ENCODE results near the gene SLC9A4. TPM values are rescaled to one million over a fixed set of nuclear protein-coding genes. Genes with fewer than 3 reads are reported as not detected.

The SLC9A4 gene
- under 1 TPM in 2 of 10 donors, not detected in 8; 0.16 to 0.48 TPM for polyA plus RNA-seq (ENCODE audit: insufficient read length in 10 of 10)
- long read RNA-seq, donor 1: 0 reads
- long read RNA-seq, donor 2: 0 reads
- long read RNA-seq, donor 3: 0 reads
- long read RNA-seq, donor 4: 0 reads
- long read RNA-seq, donor 5: 0 reads
- long read RNA-seq, donor 6: 0 reads
- long read RNA-seq, donor 7: 0 reads
- long read RNA-seq, donor 8: 0 reads
- long read RNA-seq, donor 9: 0 reads

- DNase-seq: peak; percentile 13 to 55 (median 38)
Measured at GRCh38 chr2:102473020-102473419, at the start of gene SLC9A4. Gene SLC9A4, plus strand, starts transcription at chr2:102473226. Its CDS starts 534 bp downstream, at chr2:102473760.

- DNase-seq: no peak
Measured at GRCh38 chr2:102423368-102423767, 49.7 kb upstream of the SLC9A4 start.

GRCh38 chr2:102424754-102425153 is 48.3 kb upstream of the SLC9A4 start:
- no peak for DNase-seq

DNA sequence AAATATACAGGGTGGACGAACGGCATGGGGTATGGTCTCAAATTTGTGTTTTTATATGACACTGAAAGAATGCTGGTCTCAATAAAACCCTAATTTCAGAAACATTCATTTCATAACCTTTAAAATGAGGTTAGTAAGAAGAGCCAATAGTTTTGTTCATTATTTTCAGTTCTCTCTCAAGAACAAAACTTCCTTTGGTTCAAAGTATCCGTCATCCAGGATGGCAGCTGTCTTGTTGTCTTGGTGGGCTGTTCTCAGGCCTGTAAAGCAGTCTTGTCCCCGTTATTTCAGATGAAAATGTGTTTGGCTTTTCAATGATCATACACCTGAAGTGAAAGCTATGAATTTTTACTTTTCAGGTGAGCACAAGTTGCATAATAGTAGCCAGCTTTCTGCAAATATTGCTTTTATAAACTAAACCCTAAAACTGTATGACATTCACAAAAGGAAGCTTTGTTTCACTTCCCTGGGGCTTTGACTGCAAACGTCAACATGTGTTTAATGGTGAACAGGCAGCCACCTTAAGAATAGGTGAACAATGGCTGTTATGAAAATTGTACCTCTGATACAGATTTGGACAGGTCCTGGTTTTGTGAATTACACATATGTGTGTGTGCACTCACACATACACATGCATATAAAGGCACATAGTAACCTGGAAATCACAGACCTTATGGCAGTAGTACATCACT is 47.4 kb upstream of the SLC9A4 start:
- DNase-seq: no peak

DNA sequence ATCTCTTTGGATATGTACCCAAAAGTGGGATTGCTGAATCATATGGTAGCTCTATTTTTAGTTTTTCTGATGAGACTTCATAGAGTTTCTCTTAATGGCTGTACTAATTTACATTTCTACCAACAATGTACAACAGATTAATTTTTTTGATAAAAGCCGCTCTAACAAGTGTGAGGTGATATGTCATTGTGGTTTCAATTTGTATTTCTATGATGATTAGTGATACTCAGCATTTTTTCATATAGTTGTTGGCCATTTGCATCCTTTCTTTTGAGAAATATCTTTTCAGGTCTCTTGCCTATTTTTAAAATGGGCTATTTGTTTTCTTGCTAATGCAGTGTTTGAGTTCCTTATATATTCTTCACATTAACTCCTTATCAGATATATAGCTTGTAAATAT is 45.8 kb upstream of the SLC9A4 start:
- DNase-seq: no peak

DNA sequence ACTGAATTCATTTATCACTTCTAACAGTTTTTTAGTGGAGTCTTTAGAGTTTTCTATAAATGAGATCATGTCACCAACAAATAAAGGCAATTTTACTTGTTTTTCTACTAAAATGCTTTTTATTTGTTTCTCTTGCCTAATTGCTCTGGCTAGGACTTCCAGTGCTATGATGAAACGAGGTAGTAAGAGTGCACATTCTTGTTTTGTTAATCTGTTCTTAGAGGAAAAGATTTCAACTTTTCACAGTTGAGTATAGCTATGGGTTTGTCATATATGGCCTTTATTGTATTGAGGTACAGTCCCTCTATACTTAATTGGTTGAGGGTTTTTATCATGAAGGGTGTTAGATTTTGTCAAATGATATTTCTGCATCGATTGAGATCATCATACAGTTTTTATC is 44.5 kb upstream of the SLC9A4 start:
- no peak for DNase-seq

GRCh38 chr2:102432386-102432785 is 40.6 kb upstream of the SLC9A4 start:
- DNase-seq: no peak

DNA sequence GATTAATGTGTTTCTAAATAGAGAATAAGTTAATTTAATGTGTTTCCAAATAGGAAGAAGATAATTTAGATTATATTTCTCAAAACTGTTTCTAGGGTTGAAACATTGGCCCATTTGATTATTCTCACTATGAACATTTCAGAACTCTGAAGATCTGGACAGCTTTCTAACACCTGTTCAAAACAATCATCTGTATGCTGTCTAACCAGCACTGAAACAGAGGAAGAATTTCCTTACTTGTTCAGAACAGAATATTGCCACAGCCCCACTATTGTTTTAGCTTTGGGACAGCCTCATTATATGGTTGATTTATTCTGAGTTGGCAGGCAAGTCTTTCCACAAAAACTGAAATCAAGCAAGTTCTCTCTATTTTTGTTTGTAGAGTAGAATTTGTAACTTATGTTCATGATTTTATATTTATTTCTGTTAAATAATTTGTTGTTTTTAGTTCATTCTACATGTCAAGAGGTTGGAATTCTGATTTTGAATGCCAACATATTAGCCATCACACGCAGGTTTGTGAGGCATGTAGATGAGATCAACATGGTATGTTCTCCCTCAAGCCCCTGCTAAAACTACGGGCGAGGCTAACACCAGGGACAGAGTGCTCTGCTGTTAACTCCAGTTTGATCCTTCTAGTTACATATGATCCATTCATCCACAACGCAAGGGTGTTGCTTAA is 38.9 kb upstream of the SLC9A4 start:
- DNase-seq: no peak

- no peak for DNase-seq
Measured at GRCh38 chr2:102434655-102435381, 38.2 kb upstream of the SLC9A4 start.

DNA sequence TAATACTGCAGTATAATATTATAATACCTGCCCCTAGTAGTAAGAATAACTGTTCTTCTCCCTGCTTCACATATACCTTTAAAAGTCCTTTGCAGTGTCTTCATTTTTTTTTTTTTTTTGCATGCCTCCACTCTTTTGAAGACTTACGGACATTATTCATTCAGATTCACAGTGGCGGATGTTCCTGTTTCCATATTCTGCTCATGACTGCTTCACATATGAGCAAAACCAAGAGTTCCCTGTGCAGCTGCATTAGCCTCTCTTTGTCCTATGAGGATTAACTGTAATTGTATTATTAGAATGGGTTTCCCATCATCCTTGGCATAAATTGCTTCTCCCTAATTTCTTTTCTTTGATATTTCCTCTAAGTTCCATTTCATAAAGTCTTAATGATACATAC is 37.3 kb upstream of the SLC9A4 start:
- DNase-seq: peak in 1 of 3 donors; percentile 8

- peak in 2 of 3 donors; percentile 6 to 15 for DNase-seq
Measured at GRCh38 chr2:102436323-102436722, 36.7 kb upstream of the SLC9A4 start.

DNA sequence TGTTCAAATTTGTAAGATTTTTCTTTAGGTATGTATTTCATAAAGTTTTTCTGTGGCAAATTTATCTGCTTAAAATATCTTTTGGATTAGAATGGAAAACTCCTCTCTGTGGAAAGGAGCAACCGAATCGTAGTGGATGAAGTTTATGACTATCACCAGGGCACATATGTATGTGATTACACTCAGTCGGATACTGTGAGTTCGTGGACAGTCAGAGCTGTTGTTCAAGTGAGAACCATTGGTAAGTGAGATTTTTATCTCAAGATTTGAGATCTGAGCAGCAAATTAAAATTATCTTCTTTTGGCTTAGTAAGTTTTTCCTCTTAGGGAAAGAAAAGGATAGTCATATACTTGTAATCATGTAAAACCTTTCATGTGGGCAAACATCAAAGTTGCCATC is 35.9 kb upstream of the SLC9A4 start:
- no peak for DNase-seq

- DNase-seq: no peak
Measured at GRCh38 chr2:102438111-102438510, 34.9 kb upstream of the SLC9A4 start.

DNA sequence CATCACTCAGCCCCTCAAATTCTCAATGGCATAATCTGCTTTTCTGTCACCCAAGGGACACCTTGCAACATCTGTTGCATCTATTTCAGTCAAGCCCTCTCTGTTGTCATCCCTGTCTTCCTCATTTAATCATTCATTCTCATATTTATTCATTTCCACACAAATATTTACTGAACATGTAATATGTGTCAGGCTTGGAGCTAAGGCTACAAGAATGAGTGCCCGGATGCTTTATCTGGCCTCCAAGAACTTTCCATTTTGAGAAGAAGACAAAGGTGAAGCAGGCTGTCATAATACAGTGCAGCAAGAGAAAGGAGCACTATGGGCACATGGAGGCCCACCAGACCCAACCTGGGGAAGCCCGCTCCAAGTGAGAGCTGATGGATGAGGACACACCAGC is 34.4 kb upstream of the SLC9A4 start:
- no peak for DNase-seq

GRCh38 chr2:102439065-102439695 is 33.8 kb upstream of the SLC9A4 start:
- DNase-seq: peak in 1 of 3 donors; percentile 42

DNA sequence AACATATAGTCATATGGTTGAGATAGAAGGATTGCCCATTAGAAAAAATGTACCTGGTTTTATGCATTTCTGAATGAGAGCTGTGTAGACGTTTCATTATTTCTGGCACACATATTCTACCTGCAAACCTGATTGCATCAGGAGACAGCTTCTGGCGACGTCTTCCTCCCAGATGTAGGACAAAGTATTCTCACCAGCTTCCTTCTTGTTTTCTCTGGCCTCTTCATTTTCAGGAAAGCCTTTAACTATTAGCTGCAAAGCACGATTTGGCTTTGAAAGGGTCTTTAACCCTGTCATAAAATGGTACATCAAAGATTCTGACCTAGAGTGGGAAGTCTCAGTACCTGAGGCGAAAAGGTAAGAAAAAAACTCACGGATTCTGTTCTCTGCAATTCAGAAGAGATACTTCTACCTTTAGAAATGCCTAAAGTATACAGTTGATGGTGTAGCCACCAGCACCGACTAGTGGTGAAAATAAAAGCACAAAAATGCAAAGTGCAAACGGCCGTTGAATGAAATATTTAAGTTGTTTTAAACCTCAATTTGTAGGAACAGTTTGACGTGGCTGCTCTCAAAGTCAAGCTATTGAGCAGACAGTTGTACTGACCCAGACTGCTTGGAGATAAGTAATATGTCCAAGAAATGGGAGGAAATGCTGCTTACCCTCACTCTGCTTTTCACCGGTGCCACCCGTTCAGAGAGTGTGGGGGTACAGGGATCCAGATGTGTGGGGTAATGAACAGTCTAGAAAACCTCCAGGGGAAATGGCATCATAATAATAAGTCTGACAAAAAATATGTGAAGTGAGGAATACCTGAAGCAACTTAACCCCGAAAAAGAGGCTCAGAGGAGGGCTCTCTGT is 29.8 kb upstream of the SLC9A4 start:
- DNase-seq: peak; percentile 9 to 52 (median 15)

DNA sequence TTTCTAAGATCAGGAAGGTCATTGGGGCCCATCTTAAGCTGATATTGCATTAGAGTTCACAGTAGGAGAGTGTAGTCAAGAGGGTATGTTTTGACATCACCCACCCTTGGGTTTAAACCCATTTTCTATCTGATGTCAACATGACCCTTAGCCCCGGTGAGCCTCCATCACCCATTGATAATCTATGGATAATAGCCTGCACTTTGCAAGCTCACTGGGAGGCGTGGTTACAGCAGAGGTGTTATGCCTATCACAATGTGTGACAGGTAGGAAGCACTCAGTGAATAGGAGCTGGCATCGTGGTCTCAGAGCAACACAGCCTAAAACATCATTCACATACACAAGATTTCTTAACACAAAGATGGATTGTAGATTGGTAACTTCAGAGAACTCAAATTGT is 28.8 kb upstream of the SLC9A4 start:
- no peak for DNase-seq

DNA sequence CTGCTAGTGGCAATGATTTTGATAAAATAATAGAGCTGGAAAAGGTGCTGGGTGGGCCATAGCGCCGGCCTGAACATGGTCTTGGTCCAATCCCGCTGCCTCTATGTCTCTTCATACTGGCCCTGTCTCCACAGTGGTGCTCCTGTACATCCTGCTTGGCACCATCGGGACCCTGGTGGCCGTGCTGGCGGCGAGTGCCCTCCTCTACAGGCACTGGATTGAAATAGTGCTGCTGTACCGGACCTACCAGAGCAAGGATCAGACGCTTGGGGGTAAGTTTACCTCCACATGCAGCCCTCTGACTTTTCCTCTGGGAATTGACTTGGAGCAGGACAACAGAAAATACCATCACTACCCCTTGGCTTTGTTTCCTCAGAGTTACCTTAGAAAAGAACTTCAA is 26.1 kb upstream of the SLC9A4 start:
- no peak for DNase-seq

DNA sequence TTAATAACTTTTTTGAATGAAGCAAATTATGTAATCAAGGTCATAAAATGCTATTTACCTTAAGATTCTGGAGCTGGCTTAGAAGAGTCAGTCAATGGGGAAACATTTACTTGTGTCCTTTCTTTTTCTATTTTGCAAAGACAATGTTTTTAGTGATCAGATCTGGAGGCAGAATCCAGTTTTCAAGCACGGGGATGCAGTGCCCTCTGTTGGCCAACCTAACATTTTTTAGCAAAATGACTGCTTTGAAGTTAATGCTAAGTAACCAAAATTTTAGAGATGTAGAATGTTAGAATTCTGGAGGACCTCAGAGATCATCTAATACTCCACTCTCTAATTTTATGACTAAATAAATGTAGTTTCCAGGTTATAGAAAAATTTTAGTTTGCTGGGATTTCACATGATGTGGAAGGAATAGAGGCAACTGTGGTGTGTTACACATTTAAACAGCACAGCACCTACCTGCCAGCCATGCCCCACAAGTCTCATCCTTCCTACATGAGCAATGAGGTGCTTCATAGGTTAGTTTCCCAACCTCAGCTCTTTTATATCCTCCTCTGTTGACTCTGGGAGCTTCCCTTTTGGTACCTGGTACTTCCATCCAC is 23.6 kb upstream of the SLC9A4 start:
- peak; percentile 12 to 60 (median 51) for DNase-seq

- DNase-seq: no peak
Measured at GRCh38 chr2:102451968-102452367, 21.1 kb upstream of the SLC9A4 start.
